Glomerular visceral epithelial cell (primary cell): ENCODE measurements around the gene COQ7.

ENCODE experiments used
- DNase-seq: peaks from one replicate; pipeline ENCODE4 v3.0.0-alpha.2; 2016; ENCODE audit errors: extremely low spot score

Gene COQ7

GRCh38 chr16:19113577-19114358 lies 46.4 kb downstream of the COQ7 start, which contains the start of gene ITPRIPL2:
Gene ITPRIPL2, plus strand, starts transcription at chr16:19113964. Its CDS starts 498 bp downstream, at chr16:19114462.
- DNase-seq, result peak; percentile 81

GRCh38 chr16:19114359-19115147 lies 47.1 kb downstream of the COQ7 start:
- peak; percentile 40 for DNase-seq

GRCh38 chr16:19115148-19116021 lies 48.0 kb downstream of the COQ7 start:
- no peak for DNase-seq

- DNase-seq, result no peak
Observed at GRCh38 chr16:19116711-19117449, 49.5 kb downstream of the COQ7 start.

- peak; percentile 78 for DNase-seq
Observed at GRCh38 chr16:19118938-19119431, 51.6 kb downstream of the COQ7 start.

GRCh38 chr16:19119564-19119963 lies 52.1 kb downstream of the COQ7 start:
- no peak for DNase-seq

GRCh38 chr16:19123535-19124178 lies 56.2 kb downstream of the COQ7 start:
- no peak for DNase-seq

- DNase-seq, result no peak
Observed at GRCh38 chr16:19126300-19126699, 58.9 kb downstream of the COQ7 start.

GRCh38 chr16:19127205-19127604 lies 59.8 kb downstream of the COQ7 start:
- DNase-seq, result no peak

GRCh38 chr16:19127674-19128131 lies 60.3 kb downstream of the COQ7 start:
- DNase-seq, result no peak

- DNase-seq, result no peak
Observed at GRCh38 chr16:19128454-19129200, 61.2 kb downstream of the COQ7 start.
